NCI-H1694 treated with DMSO at 0.1 percent for 48 hours (cell line): Measurements from ENCODE around the gene GNE.
A peak's percentile ranks its signal among the peaks of the same experiment; 100 is the strongest.
"Not testable (repeated sequence)": the region's sequence is repeated elsewhere in the genome, so short reads cannot be mapped to it uniquely, and the experiment has no call there.

Experiments
- DNase-seq: peaks from one replicate; lab custom pipeline; 2025; lab: John Stamatoyannopoulos, UW

The GNE gene

GRCh38 chr9:36268007-36268427 is 9.8 kb upstream of the GNE start:
- DNase-seq = no peak

GRCh38 chr9:36264896-36265295 is 6.6 kb upstream of the GNE start:
- no peak for DNase-seq

- DNase-seq = no peak
Observed at GRCh38 chr9:36263683-36264082, 5.4 kb upstream of the GNE start.

GRCh38 chr9:36258996-36259533 is 817 bp upstream of the GNE start:
- no peak for DNase-seq

- no peak for DNase-seq
Observed at GRCh38 chr9:36251428-36251827, 6.8 kb downstream of the GNE start.

GRCh38 chr9:36250079-36250478 is 8.2 kb downstream of the GNE start:
- DNase-seq = no peak

- DNase-seq = no peak
Observed at GRCh38 chr9:36249189-36249588, 9.1 kb downstream of the GNE start.

- DNase-seq = peak; percentile 50
Observed at GRCh38 chr9:36248061-36248460, 10.2 kb downstream of the GNE start.

- DNase-seq = no peak
Observed at GRCh38 chr9:36247356-36247755, 10.9 kb downstream of the GNE start.

GRCh38 chr9:36245906-36246305 is 12.3 kb downstream of the GNE start:
- DNase-seq = no peak

GRCh38 chr9:36239675-36240074 is 18.6 kb downstream of the GNE start:
- DNase-seq = not testable (repeated sequence)

- not testable (repeated sequence) for DNase-seq
Observed at GRCh38 chr9:36239205-36239604, 19.0 kb downstream of the GNE start.

GRCh38 chr9:36237230-36237629 is 21.0 kb downstream of the GNE start:
- no peak for DNase-seq

- DNase-seq = no peak
Observed at GRCh38 chr9:36222449-36222848, 35.8 kb downstream of the GNE start.

- DNase-seq = no peak
Observed at GRCh38 chr9:36221667-36222066, 36.6 kb downstream of the GNE start.

GRCh38 chr9:36218411-36218901 is 39.8 kb downstream of the GNE start:
- DNase-seq = no peak

- DNase-seq = no peak
Observed at GRCh38 chr9:36218011-36218410, 40.2 kb downstream of the GNE start.

GRCh38 chr9:36217256-36217968 is 40.8 kb downstream of the GNE start:
- DNase-seq = no peak

- no peak for DNase-seq
Observed at GRCh38 chr9:36214571-36214970, 43.7 kb downstream of the GNE start.

GRCh38 chr9:36213989-36214388 is 44.3 kb downstream of the GNE start:
- DNase-seq = no peak

- no peak for DNase-seq
Observed at GRCh38 chr9:36213387-36213786, 44.9 kb downstream of the GNE start.

- no peak for DNase-seq
Observed at GRCh38 chr9:36211510-36211909, 46.7 kb downstream of the GNE start.

- no peak for DNase-seq
Observed at GRCh38 chr9:36210722-36211121, 47.5 kb downstream of the GNE start.
